ENCODE data around the gene CEMIP. TPM values are rescaled to one million over a fixed set of nuclear protein-coding genes. Genes with fewer than 3 reads are reported as not detected.

Gene CEMIP
- total and polyA plus RNA-seq, 2 experiments from 2014 or later: 0.27 to 2.1 TPM

DNA sequence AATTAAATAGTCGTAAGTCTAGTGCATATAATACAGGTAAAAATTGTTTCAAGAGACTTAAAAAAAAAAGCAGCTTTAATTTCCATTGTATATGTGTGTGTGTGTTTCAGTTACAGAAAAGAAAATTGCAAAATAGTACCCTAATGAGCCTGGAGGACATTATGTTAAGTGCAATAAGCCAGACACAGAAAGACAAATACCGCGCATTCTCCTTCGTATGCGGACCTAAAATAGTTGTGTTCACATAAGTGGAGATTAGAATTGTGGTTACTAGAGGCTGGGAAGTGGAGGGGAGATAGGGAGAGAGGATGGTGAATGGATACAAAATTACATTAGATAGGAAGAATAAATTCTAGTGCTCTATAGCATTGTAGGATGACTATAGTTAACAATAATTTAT, 206.8 kb downstream of the CEMIP start:
- no peak for DNase-seq (ENCODE audit: low spot score)
- TF ChIP-seq, protein P1, sequence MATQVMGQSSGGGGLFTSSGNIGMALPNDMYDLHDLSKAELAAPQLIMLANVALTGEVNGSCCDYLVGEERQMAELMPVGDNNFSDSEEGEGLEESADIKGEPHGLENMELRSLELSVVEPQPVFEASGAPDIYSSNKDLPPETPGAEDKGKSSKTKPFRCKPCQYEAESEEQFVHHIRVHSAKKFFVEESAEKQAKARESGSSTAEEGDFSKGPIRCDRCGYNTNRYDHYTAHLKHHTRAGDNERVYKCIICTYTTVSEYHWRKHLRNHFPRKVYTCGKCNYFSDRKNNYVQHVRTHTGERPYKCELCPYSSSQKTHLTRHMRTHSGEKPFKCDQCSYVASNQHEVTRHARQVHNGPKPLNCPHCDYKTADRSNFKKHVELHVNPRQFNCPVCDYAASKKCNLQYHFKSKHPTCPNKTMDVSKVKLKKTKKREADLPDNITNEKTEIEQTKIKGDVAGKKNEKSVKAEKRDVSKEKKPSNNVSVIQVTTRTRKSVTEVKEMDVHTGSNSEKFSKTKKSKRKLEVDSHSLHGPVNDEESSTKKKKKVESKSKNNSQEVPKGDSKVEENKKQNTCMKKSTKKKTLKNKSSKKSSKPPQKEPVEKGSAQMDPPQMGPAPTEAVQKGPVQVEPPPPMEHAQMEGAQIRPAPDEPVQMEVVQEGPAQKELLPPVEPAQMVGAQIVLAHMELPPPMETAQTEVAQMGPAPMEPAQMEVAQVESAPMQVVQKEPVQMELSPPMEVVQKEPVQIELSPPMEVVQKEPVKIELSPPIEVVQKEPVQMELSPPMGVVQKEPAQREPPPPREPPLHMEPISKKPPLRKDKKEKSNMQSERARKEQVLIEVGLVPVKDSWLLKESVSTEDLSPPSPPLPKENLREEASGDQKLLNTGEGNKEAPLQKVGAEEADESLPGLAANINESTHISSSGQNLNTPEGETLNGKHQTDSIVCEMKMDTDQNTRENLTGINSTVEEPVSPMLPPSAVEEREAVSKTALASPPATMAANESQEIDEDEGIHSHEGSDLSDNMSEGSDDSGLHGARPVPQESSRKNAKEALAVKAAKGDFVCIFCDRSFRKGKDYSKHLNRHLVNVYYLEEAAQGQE (IDR thresholded peaks at IDR 0.05; ENCODE audit: unreplicated experiment): no peak
- TF ChIP-seq STAT1 (IDR thresholded peaks at IDR 0.05; ENCODE audit: unreplicated experiment): no peak
- TF ChIP-seq, protein P2, sequence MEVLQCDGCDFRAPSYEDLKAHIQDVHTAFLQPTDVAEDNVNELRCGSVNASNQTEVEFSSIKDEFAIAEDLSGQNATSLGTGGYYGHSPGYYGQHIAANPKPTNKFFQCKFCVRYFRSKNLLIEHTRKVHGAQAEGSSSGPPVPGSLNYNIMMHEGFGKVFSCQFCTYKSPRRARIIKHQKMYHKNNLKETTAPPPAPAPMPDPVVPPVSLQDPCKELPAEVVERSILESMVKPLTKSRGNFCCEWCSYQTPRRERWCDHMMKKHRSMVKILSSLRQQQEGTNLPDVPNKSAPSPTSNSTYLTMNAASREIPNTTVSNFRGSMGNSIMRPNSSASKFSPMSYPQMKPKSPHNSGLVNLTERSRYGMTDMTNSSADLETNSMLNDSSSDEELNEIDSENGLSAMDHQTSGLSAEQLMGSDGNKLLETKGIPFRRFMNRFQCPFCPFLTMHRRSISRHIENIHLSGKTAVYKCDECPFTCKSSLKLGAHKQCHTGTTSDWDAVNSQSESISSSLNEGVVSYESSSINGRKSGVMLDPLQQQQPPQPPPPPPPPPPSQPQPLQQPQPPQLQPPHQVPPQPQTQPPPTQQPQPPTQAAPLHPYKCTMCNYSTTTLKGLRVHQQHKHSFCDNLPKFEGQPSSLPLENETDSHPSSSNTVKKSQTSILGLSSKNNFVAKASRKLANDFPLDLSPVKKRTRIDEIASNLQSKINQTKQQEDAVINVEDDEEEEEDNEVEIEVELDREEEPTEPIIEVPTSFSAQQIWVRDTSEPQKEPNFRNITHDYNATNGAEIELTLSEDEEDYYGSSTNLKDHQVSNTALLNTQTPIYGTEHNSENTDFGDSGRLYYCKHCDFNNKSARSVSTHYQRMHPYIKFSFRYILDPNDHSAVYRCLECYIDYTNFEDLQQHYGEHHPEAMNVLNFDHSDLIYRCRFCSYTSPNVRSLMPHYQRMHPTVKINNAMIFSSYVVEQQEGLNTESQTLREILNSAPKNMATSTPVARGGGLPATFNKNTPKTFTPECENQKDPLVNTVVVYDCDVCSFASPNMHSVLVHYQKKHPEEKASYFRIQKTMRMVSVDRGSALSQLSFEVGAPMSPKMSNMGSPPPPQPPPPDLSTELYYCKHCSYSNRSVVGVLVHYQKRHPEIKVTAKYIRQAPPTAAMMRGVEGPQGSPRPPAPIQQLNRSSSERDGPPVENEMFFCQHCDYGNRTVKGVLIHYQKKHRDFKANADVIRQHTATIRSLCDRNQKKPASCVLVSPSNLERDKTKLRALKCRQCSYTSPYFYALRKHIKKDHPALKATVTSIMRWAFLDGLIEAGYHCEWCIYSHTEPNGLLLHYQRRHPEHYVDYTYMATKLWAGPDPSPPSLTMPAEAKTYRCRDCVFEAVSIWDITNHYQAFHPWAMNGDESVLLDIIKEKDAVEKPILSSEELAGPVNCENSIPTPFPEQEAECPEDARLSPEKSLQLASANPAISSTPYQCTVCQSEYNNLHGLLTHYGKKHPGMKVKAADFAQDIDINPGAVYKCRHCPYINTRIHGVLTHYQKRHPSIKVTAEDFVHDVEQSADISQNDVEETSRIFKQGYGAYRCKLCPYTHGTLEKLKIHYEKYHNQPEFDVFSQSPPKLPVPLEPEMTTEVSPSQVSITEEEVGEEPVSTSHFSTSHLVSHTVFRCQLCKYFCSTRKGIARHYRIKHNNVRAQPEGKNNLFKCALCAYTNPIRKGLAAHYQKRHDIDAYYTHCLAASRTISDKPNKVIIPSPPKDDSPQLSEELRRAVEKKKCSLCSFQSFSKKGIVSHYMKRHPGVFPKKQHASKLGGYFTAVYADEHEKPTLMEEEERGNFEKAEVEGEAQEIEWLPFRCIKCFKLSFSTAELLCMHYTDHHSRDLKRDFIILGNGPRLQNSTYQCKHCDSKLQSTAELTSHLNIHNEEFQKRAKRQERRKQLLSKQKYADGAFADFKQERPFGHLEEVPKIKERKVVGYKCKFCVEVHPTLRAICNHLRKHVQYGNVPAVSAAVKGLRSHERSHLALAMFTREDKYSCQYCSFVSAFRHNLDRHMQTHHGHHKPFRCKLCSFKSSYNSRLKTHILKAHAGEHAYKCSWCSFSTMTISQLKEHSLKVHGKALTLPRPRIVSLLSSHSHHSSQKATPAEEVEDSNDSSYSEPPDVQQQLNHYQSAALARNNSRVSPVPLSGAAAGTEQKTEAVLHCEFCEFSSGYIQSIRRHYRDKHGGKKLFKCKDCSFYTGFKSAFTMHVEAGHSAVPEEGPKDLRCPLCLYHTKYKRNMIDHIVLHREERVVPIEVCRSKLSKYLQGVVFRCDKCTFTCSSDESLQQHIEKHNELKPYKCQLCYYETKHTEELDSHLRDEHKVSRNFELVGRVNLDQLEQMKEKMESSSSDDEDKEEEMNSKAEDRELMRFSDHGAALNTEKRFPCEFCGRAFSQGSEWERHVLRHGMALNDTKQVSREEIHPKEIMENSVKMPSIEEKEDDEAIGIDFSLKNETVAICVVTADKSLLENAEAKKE (CRISPR knock-in tag; IDR thresholded peaks at IDR 0.05): no peak
- no peak for TF ChIP-seq EZH2phosphoT487 (IDR thresholded peaks at IDR 0.05; ENCODE audit: unreplicated experiment)
- H3K4me2 ChIP-seq: 0 out of 2 replicates have a peak overlapping the region, but pooled peaks have one; percentile 100
- H3K4me1 Mint-ChIP-seq: peaks cover 30% of the 10 kb centered on the region
- H3K27ac Mint-ChIP-seq: no peak overlapping the region
- peaks cover 6% of the 10 kb centered on the region; the same call in 1 of the 2 replicates for H3K36me3 ChIP-seq (ENCODE audit: insufficient read depth)
- ATAC-seq: no peak
- H3K27me3 ChIP-seq (ENCODE audit: insufficient read depth): no peaks in the 10 kb centered on the region
- H3K36me3 Mint-ChIP-seq (ENCODE audit: low read depth): peaks cover 9% of the 10 kb centered on the region
- H3K4me3 ChIP-seq: no peak overlapping the region
- H3F3A ChIP-seq (replicated peaks; ENCODE audit: low read depth): no peaks in the 10 kb centered on the region
- H3K4me3 Mint-ChIP-seq: no peak overlapping the region
- H2AFZ ChIP-seq: no peak overlapping the region
- H3K79me2 ChIP-seq (replicated peaks; ENCODE audit: insufficient read depth): peaks cover 71% of the 10 kb centered on the region
- no peak overlapping the region for H3K27ac ChIP-seq (ENCODE audit: low read depth)
- no peaks in the 10 kb centered on the region for H3K9me2 ChIP-seq (ENCODE audit: insufficient read depth)
- H4K20me1 ChIP-seq (replicated peaks; ENCODE audit: insufficient read depth): peaks cover 42% of the 10 kb centered on the region
- no peaks in the 10 kb centered on the region for H3K9me3 Mint-ChIP-seq
- peaks cover 7% of the 10 kb centered on the region for H3K27me3 Mint-ChIP-seq (ENCODE audit: insufficient read depth, low read depth, poor library complexity)
- H3K4me1 ChIP-seq (ENCODE audit: insufficient read depth): peaks cover 42% of the 10 kb centered on the region
